Astrocyte of the spinal cord (primary cell): ENCODE data around the gene GABRD.

Source experiments
- DNase-seq: peaks from one replicate; pipeline ENCODE4 v3.0.0; 2011; ENCODE audit warnings: low read depth, low spot score
- H3K4me3 ChIP-seq: 2 replicates; pipeline ENCODE4 v1.5.1; 2011; ENCODE audit warnings: low read depth, mild to moderate bottlenecking, low read length, moderate library complexity
- in situ Hi-C: cut with HindIII; loops from 2 replicates; pipeline ENCODE4 v1.10.0; 2017; ENCODE audit warnings: low sequenced_read_pairs
- TF ChIP-seq, protein P1 (sequence below): IDR thresholded peaks from 2 replicates; pipeline ENCODE4 v1.5.1; 2012; ENCODE audit warnings: low read depth, mild to moderate bottlenecking, low read length, inconsistent platforms

Gene GABRD

GRCh38 chr1:2067981-2068380 lies 48.8 kb downstream of the GABRD start:
- no peak for DNase-seq
- TF ChIP-seq, protein P1, sequence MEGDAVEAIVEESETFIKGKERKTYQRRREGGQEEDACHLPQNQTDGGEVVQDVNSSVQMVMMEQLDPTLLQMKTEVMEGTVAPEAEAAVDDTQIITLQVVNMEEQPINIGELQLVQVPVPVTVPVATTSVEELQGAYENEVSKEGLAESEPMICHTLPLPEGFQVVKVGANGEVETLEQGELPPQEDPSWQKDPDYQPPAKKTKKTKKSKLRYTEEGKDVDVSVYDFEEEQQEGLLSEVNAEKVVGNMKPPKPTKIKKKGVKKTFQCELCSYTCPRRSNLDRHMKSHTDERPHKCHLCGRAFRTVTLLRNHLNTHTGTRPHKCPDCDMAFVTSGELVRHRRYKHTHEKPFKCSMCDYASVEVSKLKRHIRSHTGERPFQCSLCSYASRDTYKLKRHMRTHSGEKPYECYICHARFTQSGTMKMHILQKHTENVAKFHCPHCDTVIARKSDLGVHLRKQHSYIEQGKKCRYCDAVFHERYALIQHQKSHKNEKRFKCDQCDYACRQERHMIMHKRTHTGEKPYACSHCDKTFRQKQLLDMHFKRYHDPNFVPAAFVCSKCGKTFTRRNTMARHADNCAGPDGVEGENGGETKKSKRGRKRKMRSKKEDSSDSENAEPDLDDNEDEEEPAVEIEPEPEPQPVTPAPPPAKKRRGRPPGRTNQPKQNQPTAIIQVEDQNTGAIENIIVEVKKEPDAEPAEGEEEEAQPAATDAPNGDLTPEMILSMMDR, result no peak
- no peak overlapping the region for H3K4me3 ChIP-seq
- in situ Hi-C loops, result no loop called here

GRCh38 chr1:2068951-2069350 lies 49.8 kb downstream of the GABRD start:
- no peak for DNase-seq
- TF ChIP-seq, protein P1, result no peak
- in situ Hi-C loops, result no loop called here
- H3K4me3 ChIP-seq, result no peak overlapping the region

DNA sequence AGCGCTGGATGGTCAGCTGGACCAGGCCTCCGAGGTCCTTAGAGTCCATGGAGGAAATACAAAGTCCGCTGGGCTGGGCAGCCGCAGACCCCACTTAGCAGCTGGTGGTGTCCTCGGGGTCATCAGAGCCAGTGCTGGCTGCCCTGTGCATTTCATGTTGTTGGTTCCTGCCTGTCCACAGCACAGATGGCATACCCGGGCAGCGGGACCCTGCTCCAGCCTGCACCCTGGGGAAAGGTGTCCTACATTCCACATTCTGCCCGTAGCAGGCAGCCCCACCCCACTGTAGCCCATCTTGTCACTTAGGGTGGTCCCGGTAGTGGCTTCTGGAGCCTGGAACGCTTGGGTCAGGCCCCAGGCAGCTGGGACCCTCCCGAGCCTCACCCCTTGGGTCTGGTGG lies 50.9 kb downstream of the GABRD start:
- TF ChIP-seq, protein P1, result no peak
- in situ Hi-C loops, result no loop called here
- no peak for DNase-seq
- no peak overlapping the region for H3K4me3 ChIP-seq

DNA sequence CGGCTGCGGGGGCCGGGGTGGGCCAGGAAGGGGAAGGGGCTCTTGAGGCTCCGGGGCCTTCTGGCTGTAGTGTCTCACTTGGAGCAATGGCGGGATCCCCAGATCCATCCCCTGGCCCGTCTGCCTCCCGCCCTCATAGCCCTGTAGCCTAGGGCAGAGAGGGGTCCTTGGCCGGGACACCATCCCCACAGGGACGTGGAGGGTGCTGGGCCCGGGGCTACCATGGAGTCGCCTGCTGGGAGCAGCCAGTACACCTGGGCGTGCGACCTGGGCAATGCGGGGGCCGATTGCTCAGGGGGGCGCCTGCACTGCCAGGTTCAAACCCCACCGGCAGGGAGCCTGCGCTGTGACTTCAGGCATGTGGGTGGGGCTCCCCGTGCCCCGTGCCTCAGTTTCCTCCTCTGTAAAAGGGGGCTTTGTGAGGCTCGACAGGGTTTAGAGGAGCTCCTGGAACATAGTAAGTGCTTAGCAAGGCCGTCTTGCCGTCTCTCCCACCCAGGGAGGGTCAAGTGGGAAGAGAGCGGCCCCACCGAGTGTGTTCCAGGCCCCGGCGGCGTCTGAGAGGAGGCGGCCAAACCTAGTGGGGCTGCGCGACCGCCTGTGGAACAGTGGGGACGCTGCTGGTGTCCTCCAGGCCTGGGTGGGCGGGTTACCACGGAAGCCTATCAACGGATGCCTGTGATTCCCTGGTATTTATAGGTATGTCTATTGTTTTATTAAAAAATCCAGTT lies 51.8 kb downstream of the GABRD start:
- TF ChIP-seq, protein P1, result no peak
- in situ Hi-C loops, result no loop called here
- DNase-seq, result no peak
- H3K4me3 ChIP-seq, result no peak overlapping the region

- H3K4me3 ChIP-seq, result no peak overlapping the region
- TF ChIP-seq, protein P1, result no peak
- DNase-seq, result no peak
- in situ Hi-C loops, result no loop called here
Observed at GRCh38 chr1:2072109-2072806, 53.1 kb downstream of the GABRD start.

DNA sequence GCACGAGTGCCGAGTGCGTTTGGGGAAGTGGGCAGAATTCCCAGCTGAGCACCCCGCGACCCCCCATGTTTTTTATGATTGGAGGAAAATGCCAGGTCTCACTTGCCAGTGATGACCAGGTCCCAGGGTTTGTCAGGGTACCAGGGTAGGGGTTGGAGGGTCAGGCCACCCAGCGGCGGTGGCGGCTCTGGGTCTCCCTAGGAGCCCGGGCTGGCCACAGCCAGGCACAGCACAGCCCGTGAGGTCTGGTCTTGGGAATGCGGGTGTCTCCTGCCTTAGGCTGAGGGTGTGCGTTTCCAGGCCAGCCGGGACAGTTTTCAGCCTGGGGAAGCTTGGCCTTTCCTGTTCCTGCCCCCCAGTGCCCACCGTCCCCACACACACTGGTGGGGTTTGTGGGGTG lies 53.7 kb downstream of the GABRD start:
- in situ Hi-C loops, result no loop called here
- TF ChIP-seq, protein P1, result no peak
- no peak overlapping the region for H3K4me3 ChIP-seq
- no peak for DNase-seq
